GM19395 (cell line): ENCODE data around the gene GPALPP1.
A peak's percentile ranks its signal among the peaks of the same experiment; 100 is the strongest.
"Not testable (repeated sequence)": the region's sequence is repeated elsewhere in the genome, so short reads cannot be mapped to it uniquely, and the experiment has no call there.

Source experiments
- ATAC-seq: cut with Tn5 transposase; IDR thresholded peaks from one replicate; pipeline ENCODE4 v1.9.1; 2021; ENCODE audit warnings: mild to moderate bottlenecking, moderate library complexity; ENCODE audit not compliant: unreplicated experiment

The GPALPP1 gene

GRCh38 chr13:44989071-44989889 lies at the start of gene GPALPP1, which contains the start of gene NUFIP1:
GPALPP1 (plus strand) TSS chr13:44989538; CDS start chr13:44989655, 117 bp downstream.
NUFIP1 (minus strand) TSS chr13:44989471; CDS start chr13:44989436, 35 bp downstream.
- ATAC-seq = peak; percentile 95

GRCh38 chr13:44943411-44943810 lies 45.9 kb upstream of the GPALPP1 start:
- ATAC-seq = not testable (repeated sequence)

- no peak for ATAC-seq
Measured at GRCh38 chr13:44951184-44951583, 38.2 kb upstream of the GPALPP1 start.

- no peak for ATAC-seq
Measured at GRCh38 chr13:44952671-44953070, 36.7 kb upstream of the GPALPP1 start.

GRCh38 chr13:44954224-44954623 lies 35.1 kb upstream of the GPALPP1 start:
- no peak for ATAC-seq

- ATAC-seq = no peak
Measured at GRCh38 chr13:44955406-44955805, 33.9 kb upstream of the GPALPP1 start.

- ATAC-seq = no peak
Measured at GRCh38 chr13:44961997-44962396, 27.3 kb upstream of the GPALPP1 start.

- no peak for ATAC-seq
Measured at GRCh38 chr13:44967704-44968433, 21.5 kb upstream of the GPALPP1 start.

- no peak for ATAC-seq
Measured at GRCh38 chr13:44968434-44968815, 20.9 kb upstream of the GPALPP1 start.

- ATAC-seq = no peak
Measured at GRCh38 chr13:44969551-44970484, 19.5 kb upstream of the GPALPP1 start.

GRCh38 chr13:44971656-44972595 lies 17.4 kb upstream of the GPALPP1 start:
- ATAC-seq = no peak

GRCh38 chr13:44972956-44973581 lies 16.3 kb upstream of the GPALPP1 start:
- ATAC-seq = no peak

- ATAC-seq = peak; percentile 73
Measured at GRCh38 chr13:44974056-44974793, 15.1 kb upstream of the GPALPP1 start.

GRCh38 chr13:44976196-44976595 lies 13.1 kb upstream of the GPALPP1 start:
- ATAC-seq = no peak

GRCh38 chr13:44976949-44977583 lies 12.3 kb upstream of the GPALPP1 start:
- no peak for ATAC-seq

- ATAC-seq = no peak
Measured at GRCh38 chr13:44978328-44978727, 11.0 kb upstream of the GPALPP1 start.

- peak; percentile 14 for ATAC-seq
Measured at GRCh38 chr13:44989941-44990340, 603 bp downstream of the GPALPP1 start.

- ATAC-seq = no peak
Measured at GRCh38 chr13:45003417-45003816, 14.1 kb downstream of the GPALPP1 start.
